HUES64 (cell line): Measurements from ENCODE around the gene C14orf180.

Source experiments
- H3K27ac ChIP-seq: 2 replicates; pipeline ENCODE4 v1.7.0; 2013; ENCODE audit warnings: low read depth, low read length, inconsistent platforms
- H3K27me3 ChIP-seq: 2 replicates; pipeline ENCODE4 v1.6.1; 2013; ENCODE audit warnings: mild to moderate bottlenecking, low read length; ENCODE audit not compliant: insufficient read depth
- H3K36me3 ChIP-seq: 2 replicates; pipeline ENCODE4 v1.6.1; 2013; ENCODE audit warnings: mild to moderate bottlenecking, low read length; ENCODE audit not compliant: insufficient read depth
- H3K4me1 ChIP-seq: 2 replicates; pipeline ENCODE4 v1.6.1; 2013; ENCODE audit warnings: mild to moderate bottlenecking, low read length, moderate library complexity; ENCODE audit not compliant: insufficient read depth
- H3K4me3 ChIP-seq: 2 replicates; pipeline ENCODE4 v1.5.1; 2013; ENCODE audit warnings: mild to moderate bottlenecking, low read length, moderate library complexity
- H3K9ac ChIP-seq: 2 replicates; pipeline ENCODE4 v1.6.1; 2013; ENCODE audit warnings: mild to moderate bottlenecking, low read depth, low read length
- H3K9me3 ChIP-seq: 2 replicates; pipeline ENCODE4 v1.6.1; 2013; ENCODE audit warnings: low read depth, low read length; ENCODE audit not compliant: insufficient read depth
- WGBS: fragments of 150-250, 120-280 bp; methylation state at CpG from one replicate; pipeline ENCODE4 v1.1.7; 2013; ENCODE audit warnings: missing lambda C conversion rate; 5-methylcytosine and 5-hydroxymethylcytosine counted together

Gene C14orf180

GRCh38 chr14:104564744-104565679 lies 14.6 kb upstream of the C14orf180 start:
- WGBS: 93% methylated on average over 30 of the region's 30 CpGs
- no peak overlapping the region for H3K9ac ChIP-seq
- H3K4me3 ChIP-seq: no peak overlapping the region
- H3K27me3 ChIP-seq: no peaks in the 10 kb centered on the region
- 0 out of 2 replicates have a peak, but pooled peaks cover 4% of the 10 kb centered on the region for H3K4me1 ChIP-seq
- no peaks in the 10 kb centered on the region for H3K36me3 ChIP-seq
- no peaks in the 10 kb centered on the region for H3K9me3 ChIP-seq
- no peak overlapping the region for H3K27ac ChIP-seq

- Histone ChIP-seq H3K9me3 (no peaks in the 10 kb centered on the region), H3K4me3 (no peak overlapping the region), H3K36me3 (no peaks in the 10 kb centered on the region), H3K27me3 (no peaks in the 10 kb centered on the region), H3K27ac (no peak overlapping the region), H3K4me1 (0 out of 2 replicates have a peak, but pooled peaks cover 4% of the 10 kb centered on the region), H3K9ac (no peak overlapping the region)
- WGBS: 91% methylated on average over 27 of the region's 27 CpGs
Observed at GRCh38 chr14:104567141-104567956, 12.2 kb upstream of the C14orf180 start.

- Histone ChIP-seq H3K27ac (no peak overlapping the region), H3K36me3 (no peaks in the 10 kb centered on the region), H3K9ac (no peak overlapping the region), H3K27me3 (no peaks in the 10 kb centered on the region), H3K9me3 (no peaks in the 10 kb centered on the region), H3K4me1 (0 out of 2 replicates have a peak, but pooled peaks cover 4% of the 10 kb centered on the region), H3K4me3 (no peak overlapping the region)
- WGBS: 93% methylated on average over 9 of the region's 9 CpGs
Observed at GRCh38 chr14:104567957-104568225, 11.7 kb upstream of the C14orf180 start.

- 91% methylated on average over 11 of the region's 11 CpGs for WGBS
- Histone ChIP-seq H3K27me3 (no peaks in the 10 kb centered on the region), H3K4me3 (no peak overlapping the region), H3K9ac (no peak overlapping the region), H3K36me3 (no peaks in the 10 kb centered on the region), H3K9me3 (no peaks in the 10 kb centered on the region), H3K4me1 (0 out of 2 replicates have a peak, but pooled peaks cover 3% of the 10 kb centered on the region), H3K27ac (no peak overlapping the region)
Observed at GRCh38 chr14:104568620-104569019, 10.9 kb upstream of the C14orf180 start.

- H3K36me3 ChIP-seq: no peaks in the 10 kb centered on the region
- H3K9ac ChIP-seq: no peak overlapping the region
- WGBS: 94% methylated on average over 8 of the region's 10 CpGs
- H3K9me3 ChIP-seq: no peaks in the 10 kb centered on the region
- H3K27me3 ChIP-seq: no peaks in the 10 kb centered on the region
- no peak overlapping the region for H3K4me3 ChIP-seq
- no peak overlapping the region for H3K27ac ChIP-seq
- H3K4me1 ChIP-seq: no peaks in the 10 kb centered on the region
Observed at GRCh38 chr14:104569435-104569834, 10.1 kb upstream of the C14orf180 start.

- Histone ChIP-seq H3K9me3 (no peaks in the 10 kb centered on the region), H3K9ac (no peak overlapping the region), H3K27ac (no peak overlapping the region), H3K27me3 (no peaks in the 10 kb centered on the region), H3K4me1 (no peaks in the 10 kb centered on the region), H3K4me3 (no peak overlapping the region), H3K36me3 (no peaks in the 10 kb centered on the region)
- 84% methylated on average over 16 of the region's 16 CpGs for WGBS
Observed at GRCh38 chr14:104571246-104571645, 8.3 kb upstream of the C14orf180 start.

- Histone ChIP-seq H3K27ac (no peak overlapping the region), H3K36me3 (no peaks in the 10 kb centered on the region), H3K4me3 (no peak overlapping the region), H3K9me3 (no peaks in the 10 kb centered on the region), H3K9ac (no peak overlapping the region), H3K27me3 (no peaks in the 10 kb centered on the region), H3K4me1 (no peaks in the 10 kb centered on the region)
- 87% methylated on average over 11 of the region's 11 CpGs for WGBS
Observed at GRCh38 chr14:104572024-104572626, 7.4 kb upstream of the C14orf180 start.

- no peaks in the 10 kb centered on the region for H3K4me1 ChIP-seq
- no peak overlapping the region for H3K27ac ChIP-seq
- no peaks in the 10 kb centered on the region for H3K36me3 ChIP-seq
- no peaks in the 10 kb centered on the region for H3K27me3 ChIP-seq
- no peak overlapping the region for H3K4me3 ChIP-seq
- WGBS: 93% methylated on average over 7 of the region's 7 CpGs
- H3K9ac ChIP-seq: no peak overlapping the region
- H3K9me3 ChIP-seq: no peaks in the 10 kb centered on the region
Observed at GRCh38 chr14:104572668-104573067, 6.9 kb upstream of the C14orf180 start.

- WGBS: 86% methylated on average over 9 of the region's 9 CpGs
- H3K4me3 ChIP-seq: no peak overlapping the region
Observed at GRCh38 chr14:104573930-104574329, 5.6 kb upstream of the C14orf180 start.

GRCh38 chr14:104574536-104574935 lies 5.0 kb upstream of the C14orf180 start:
- Histone ChIP-seq H3K27ac (no peak overlapping the region), H3K36me3 (no peaks in the 10 kb centered on the region), H3K9me3 (no peaks in the 10 kb centered on the region), H3K4me1 (no peaks in the 10 kb centered on the region), H3K4me3 (no peak overlapping the region), H3K27me3 (no peaks in the 10 kb centered on the region), H3K9ac (no peak overlapping the region)
- 91% methylated on average over 14 of the region's 14 CpGs for WGBS

More at GRCh38 chr14:104573930-104574329, 5.6 kb upstream of the C14orf180 start:
- Histone ChIP-seq H3K36me3 (no peaks in the 10 kb centered on the region), H3K27ac (no peak overlapping the region), H3K4me1 (no peaks in the 10 kb centered on the region), H3K27me3 (no peaks in the 10 kb centered on the region), H3K9ac (no peak overlapping the region), H3K9me3 (no peaks in the 10 kb centered on the region)
